ENCODE data around the gene UBE2J2.

Gene UBE2J2

DNA sequence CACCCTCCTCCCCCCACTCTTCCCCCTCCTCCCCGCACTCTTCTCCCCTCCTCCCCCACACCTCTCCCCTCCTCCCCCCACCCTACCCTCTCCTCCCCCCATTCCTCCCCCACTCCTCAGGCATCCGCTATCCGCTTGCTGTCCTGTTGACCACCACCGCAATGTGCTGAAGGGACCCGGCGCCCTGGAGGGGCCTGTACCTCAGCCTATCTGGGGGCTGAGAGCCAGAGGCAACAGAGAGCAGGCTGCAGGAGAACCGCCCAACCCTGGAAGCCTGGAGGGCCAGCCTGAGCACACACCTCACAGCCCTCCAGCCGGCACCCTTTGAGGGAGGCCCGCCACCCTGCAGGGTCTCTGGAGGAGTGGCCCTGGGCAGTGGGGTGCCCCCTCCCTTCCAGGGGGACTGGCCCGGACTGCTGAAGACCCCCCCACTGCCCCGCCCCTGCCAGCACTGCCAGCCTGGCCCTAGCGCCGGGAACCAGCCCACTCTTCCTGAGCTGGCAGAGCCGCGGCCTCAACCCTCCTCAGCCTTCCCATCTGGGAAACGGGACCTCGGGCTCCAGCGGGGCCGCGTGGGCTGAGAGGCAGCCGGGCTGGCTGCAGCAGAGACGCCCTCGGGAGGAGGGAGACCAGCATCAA, 28.4 kb downstream of the UBE2J2 start:
- TF ChIP-seq ZFP30 (CRISPR knock-in tag; IDR thresholded peaks at IDR 0.05) (no peak), OSR1 (CRISPR knock-in tag; IDR thresholded peaks at IDR 0.05) (no peak), TOX (CRISPR knock-in tag; IDR thresholded peaks at IDR 0.05; ENCODE audit: borderline replicate concordance) (no peak), GLIS3 (CRISPR knock-in tag; IDR thresholded peaks at IDR 0.05) (no peak), CSDC2 (CRISPR knock-in tag; IDR thresholded peaks at IDR 0.05) (no peak), TCF4 (CRISPR knock-in tag; IDR thresholded peaks at IDR 0.05; ENCODE audit: borderline replicate concordance) (no peak), ZC3H10 (CRISPR knock-in tag; IDR thresholded peaks at IDR 0.05) (no peak), ZFP3 (CRISPR knock-in tag; IDR thresholded peaks at IDR 0.05) (no peak), ESRRG (CRISPR knock-in tag; IDR thresholded peaks at IDR 0.05) (no peak), ISL1 (CRISPR knock-in tag; IDR thresholded peaks at IDR 0.05) (no peak)
- TF ChIP-seq, protein P1, sequence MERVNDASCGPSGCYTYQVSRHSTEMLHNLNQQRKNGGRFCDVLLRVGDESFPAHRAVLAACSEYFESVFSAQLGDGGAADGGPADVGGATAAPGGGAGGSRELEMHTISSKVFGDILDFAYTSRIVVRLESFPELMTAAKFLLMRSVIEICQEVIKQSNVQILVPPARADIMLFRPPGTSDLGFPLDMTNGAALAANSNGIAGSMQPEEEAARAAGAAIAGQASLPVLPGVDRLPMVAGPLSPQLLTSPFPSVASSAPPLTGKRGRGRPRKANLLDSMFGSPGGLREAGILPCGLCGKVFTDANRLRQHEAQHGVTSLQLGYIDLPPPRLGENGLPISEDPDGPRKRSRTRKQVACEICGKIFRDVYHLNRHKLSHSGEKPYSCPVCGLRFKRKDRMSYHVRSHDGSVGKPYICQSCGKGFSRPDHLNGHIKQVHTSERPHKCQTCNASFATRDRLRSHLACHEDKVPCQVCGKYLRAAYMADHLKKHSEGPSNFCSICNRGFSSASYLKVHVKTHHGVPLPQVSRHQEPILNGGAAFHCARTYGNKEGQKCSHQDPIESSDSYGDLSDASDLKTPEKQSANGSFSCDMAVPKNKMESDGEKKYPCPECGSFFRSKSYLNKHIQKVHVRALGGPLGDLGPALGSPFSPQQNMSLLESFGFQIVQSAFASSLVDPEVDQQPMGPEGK (CRISPR knock-in tag; IDR thresholded peaks at IDR 0.05; ENCODE audit: borderline replicate concordance): no peak
- TF ChIP-seq, protein P2, sequence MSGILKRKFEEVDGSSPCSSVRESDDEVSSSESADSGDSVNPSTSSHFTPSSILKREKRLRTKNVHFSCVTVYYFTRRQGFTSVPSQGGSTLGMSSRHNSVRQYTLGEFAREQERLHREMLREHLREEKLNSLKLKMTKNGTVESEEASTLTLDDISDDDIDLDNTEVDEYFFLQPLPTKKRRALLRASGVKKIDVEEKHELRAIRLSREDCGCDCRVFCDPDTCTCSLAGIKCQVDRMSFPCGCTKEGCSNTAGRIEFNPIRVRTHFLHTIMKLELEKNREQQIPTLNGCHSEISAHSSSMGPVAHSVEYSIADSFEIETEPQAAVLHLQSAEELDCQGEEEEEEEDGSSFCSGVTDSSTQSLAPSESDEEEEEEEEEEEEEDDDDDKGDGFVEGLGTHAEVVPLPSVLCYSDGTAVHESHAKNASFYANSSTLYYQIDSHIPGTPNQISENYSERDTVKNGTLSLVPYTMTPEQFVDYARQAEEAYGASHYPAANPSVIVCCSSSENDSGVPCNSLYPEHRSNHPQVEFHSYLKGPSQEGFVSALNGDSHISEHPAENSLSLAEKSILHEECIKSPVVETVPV (CRISPR knock-in tag; IDR thresholded peaks at IDR 0.05): no peak
- no peak for ATAC-seq

DNA sequence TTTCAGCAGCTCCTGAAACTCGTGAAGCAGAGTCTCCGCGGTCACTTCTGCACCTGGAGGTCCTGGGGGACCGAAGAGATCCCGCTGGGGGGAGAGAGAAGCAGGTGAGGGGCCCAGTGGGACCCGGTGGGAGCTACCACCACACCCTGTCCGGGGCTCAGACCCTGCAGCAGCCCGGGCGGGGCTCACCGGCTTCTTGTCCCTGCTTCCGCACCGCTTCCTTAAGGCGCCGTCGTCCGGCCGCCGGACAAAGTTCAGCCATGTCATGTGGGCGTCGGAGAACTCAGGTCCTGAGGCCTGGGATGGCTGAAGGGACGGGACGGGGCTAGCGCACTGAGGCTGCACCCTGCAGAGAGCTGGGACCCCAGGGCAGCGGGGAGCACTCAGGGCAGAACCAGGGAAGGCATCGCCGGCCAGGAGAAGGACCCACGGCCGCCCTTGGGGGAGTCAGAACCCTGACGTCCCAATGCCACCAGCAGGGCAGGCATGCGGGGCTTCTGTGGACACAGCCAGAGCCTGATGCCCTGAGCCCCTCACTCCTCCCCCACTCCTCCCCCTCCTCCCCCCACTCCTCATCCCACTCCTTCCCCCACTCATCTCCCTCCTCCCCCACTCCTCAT, 29.4 kb downstream of the UBE2J2 start:
- no peak for ATAC-seq
- TF ChIP-seq, protein P3, sequence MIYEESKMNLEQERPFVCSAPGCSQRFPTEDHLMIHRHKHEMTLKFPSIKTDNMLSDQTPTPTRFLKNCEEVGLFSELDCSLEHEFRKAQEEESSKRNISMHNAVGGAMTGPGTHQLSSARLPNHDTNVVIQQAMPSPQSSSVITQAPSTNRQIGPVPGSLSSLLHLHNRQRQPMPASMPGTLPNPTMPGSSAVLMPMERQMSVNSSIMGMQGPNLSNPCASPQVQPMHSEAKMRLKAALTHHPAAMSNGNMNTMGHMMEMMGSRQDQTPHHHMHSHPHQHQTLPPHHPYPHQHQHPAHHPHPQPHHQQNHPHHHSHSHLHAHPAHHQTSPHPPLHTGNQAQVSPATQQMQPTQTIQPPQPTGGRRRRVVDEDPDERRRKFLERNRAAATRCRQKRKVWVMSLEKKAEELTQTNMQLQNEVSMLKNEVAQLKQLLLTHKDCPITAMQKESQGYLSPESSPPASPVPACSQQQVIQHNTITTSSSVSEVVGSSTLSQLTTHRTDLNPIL (CRISPR knock-in tag; IDR thresholded peaks at IDR 0.05; ENCODE audit: low read depth): no peak
- TF ChIP-seq SNAI2 (CRISPR knock-in tag; IDR thresholded peaks at IDR 0.05) (no peak), BACH2 (CRISPR knock-in tag; IDR thresholded peaks at IDR 0.05; ENCODE audit: borderline replicate concordance) (no peak), RARB (CRISPR knock-in tag; IDR thresholded peaks at IDR 0.05) (no peak), GLIS3 (CRISPR knock-in tag; IDR thresholded peaks at IDR 0.05) (no peak), PPARA (CRISPR knock-in tag; IDR thresholded peaks at IDR 0.05; ENCODE audit: borderline replicate concordance) (no peak), ARNTL (CRISPR knock-in tag; IDR thresholded peaks at IDR 0.05; ENCODE audit: borderline replicate concordance, low read depth) (no peak), OSR1 (CRISPR knock-in tag; IDR thresholded peaks at IDR 0.05) (no peak), ZFP30 (CRISPR knock-in tag; IDR thresholded peaks at IDR 0.05) (no peak), ZNF8 (CRISPR knock-in tag; IDR thresholded peaks at IDR 0.05) (no peak)

DNA sequence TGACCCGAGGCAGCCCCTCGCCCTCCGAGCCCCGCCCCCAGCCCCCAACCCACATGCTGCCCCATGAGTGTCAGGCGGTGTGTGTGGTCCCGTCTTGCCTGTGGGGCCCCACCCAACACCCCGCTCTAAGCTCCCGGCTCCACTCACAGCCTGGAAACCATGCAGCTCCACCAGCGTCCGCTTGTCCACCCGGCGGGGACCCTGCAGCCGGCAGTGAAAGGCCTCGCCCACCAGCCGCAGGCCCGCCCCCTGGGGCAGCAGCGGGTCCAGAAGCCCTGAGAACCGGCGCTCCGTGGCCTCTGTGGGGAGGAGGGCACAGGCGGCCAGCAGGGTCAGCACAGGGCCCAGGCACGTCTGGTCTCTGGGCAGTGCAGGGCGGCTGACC, 29.9 kb downstream of the UBE2J2 start:
- ATAC-seq: no peak
- TF ChIP-seq PPARA (CRISPR knock-in tag; IDR thresholded peaks at IDR 0.05; ENCODE audit: borderline replicate concordance): no peak
- TF ChIP-seq, protein P3 (CRISPR knock-in tag; IDR thresholded peaks at IDR 0.05; ENCODE audit: low read depth): no peak
- TF ChIP-seq ZFP3 (CRISPR knock-in tag; IDR thresholded peaks at IDR 0.05): no peak
- no peak for TF ChIP-seq ISL1 (CRISPR knock-in tag; IDR thresholded peaks at IDR 0.05)
- TF ChIP-seq SNAI2 (CRISPR knock-in tag; IDR thresholded peaks at IDR 0.05): no peak
- no peak for TF ChIP-seq GLIS3 (CRISPR knock-in tag; IDR thresholded peaks at IDR 0.05)
- TF ChIP-seq BACH2 (CRISPR knock-in tag; IDR thresholded peaks at IDR 0.05; ENCODE audit: borderline replicate concordance): no peak
- no peak for TF ChIP-seq RARB (CRISPR knock-in tag; IDR thresholded peaks at IDR 0.05)
- TF ChIP-seq ZNF565 (CRISPR knock-in tag; conservative IDR thresholded peaks at IDR 0.05; ENCODE audit: low read depth): no peak
- TF ChIP-seq ZC3H10 (CRISPR knock-in tag; IDR thresholded peaks at IDR 0.05): no peak
- no peak for TF ChIP-seq ARNTL (CRISPR knock-in tag; IDR thresholded peaks at IDR 0.05; ENCODE audit: borderline replicate concordance, low read depth)
- no peak for TF ChIP-seq CSDC2 (CRISPR knock-in tag; IDR thresholded peaks at IDR 0.05)
- TF ChIP-seq, protein P2 (CRISPR knock-in tag; IDR thresholded peaks at IDR 0.05): no peak
- TF ChIP-seq, protein P4, sequence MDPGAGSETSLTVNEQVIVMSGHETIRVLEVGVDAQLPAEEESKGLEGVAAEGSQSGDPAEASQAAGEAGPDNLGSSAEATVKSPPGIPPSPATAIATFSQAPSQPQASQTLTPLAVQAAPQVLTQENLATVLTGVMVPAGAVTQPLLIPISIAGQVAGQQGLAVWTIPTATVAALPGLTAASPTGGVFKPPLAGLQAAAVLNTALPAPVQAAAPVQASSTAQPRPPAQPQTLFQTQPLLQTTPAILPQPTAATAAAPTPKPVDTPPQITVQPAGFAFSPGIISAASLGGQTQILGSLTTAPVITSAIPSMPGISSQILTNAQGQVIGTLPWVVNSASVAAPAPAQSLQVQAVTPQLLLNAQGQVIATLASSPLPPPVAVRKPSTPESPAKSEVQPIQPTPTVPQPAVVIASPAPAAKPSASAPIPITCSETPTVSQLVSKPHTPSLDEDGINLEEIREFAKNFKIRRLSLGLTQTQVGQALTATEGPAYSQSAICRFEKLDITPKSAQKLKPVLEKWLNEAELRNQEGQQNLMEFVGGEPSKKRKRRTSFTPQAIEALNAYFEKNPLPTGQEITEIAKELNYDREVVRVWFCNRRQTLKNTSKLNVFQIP (CRISPR knock-in tag; IDR thresholded peaks at IDR 0.05; ENCODE audit: borderline replicate concordance, low read depth): no peak
- TF ChIP-seq, protein P5, sequence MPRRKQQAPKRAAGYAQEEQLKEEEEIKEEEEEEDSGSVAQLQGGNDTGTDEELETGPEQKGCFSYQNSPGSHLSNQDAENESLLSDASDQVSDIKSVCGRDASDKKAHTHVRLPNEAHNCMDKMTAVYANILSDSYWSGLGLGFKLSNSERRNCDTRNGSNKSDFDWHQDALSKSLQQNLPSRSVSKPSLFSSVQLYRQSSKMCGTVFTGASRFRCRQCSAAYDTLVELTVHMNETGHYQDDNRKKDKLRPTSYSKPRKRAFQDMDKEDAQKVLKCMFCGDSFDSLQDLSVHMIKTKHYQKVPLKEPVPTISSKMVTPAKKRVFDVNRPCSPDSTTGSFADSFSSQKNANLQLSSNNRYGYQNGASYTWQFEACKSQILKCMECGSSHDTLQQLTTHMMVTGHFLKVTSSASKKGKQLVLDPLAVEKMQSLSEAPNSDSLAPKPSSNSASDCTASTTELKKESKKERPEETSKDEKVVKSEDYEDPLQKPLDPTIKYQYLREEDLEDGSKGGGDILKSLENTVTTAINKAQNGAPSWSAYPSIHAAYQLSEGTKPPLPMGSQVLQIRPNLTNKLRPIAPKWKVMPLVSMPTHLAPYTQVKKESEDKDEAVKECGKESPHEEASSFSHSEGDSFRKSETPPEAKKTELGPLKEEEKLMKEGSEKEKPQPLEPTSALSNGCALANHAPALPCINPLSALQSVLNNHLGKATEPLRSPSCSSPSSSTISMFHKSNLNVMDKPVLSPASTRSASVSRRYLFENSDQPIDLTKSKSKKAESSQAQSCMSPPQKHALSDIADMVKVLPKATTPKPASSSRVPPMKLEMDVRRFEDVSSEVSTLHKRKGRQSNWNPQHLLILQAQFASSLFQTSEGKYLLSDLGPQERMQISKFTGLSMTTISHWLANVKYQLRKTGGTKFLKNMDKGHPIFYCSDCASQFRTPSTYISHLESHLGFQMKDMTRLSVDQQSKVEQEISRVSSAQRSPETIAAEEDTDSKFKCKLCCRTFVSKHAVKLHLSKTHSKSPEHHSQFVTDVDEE (CRISPR knock-in tag; IDR thresholded peaks at IDR 0.05): no peak
- no peak for TF ChIP-seq ESRRG (CRISPR knock-in tag; IDR thresholded peaks at IDR 0.05)
- TF ChIP-seq TOX (CRISPR knock-in tag; IDR thresholded peaks at IDR 0.05; ENCODE audit: borderline replicate concordance): no peak

Measured in SK-N-SH treated with all-trans-retinoic acid at 6 μM for 48 hours (cell line).